GM19351 (cell line): ENCODE measurements around the gene HLA-DPB1.

ENCODE experiments used
- ATAC-seq: cut with Tn5 transposase; IDR thresholded peaks from one replicate; pipeline ENCODE4 v1.9.1; 2021; ENCODE audit warnings: mild to moderate bottlenecking, moderate library complexity; ENCODE audit not compliant: unreplicated experiment

HLA-DPB1 gene

DNA sequence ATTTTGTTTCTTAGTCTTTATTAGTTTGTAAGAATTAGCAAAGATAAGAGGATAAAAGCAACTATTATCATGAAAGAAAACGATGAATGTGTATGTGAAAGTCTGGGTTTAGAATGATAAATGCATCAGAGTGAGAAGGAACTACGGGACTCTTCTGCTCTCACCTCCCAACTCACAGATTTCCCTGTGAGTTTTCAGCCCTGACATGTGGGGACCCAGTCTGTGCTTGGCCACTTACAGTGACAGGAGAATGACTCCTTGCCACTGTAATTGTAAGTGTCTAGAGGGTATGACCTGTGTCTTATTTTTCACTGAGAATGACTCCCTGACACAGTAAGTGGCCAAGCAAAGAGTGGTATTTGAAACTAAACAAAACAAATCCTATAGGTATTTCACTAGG is 4.9 kb upstream of the HLA-DPB1 start:
- no peak for ATAC-seq

DNA sequence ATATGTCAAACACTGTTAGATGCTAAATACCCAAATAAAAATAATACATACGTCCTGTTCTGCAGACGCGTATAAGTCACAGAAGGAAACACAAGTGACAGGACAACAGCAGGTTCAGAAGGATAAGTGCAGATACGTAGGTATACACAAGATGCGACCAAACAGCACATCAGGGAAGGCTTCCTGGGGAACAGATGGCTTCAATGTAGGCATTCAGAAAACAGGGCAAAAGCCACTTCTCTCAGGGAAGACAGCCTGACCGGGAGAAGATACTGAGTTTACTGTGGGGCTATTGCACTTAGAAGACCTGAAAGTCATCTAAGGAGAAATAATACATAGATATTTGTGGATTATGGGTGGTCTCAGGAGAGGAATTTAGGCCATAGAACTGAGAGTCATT is 4.2 kb upstream of the HLA-DPB1 start:
- ATAC-seq: no peak

GRCh38 chr6:33072508-33073100 is 3.2 kb upstream of the HLA-DPB1 start:
- ATAC-seq: no peak

DNA sequence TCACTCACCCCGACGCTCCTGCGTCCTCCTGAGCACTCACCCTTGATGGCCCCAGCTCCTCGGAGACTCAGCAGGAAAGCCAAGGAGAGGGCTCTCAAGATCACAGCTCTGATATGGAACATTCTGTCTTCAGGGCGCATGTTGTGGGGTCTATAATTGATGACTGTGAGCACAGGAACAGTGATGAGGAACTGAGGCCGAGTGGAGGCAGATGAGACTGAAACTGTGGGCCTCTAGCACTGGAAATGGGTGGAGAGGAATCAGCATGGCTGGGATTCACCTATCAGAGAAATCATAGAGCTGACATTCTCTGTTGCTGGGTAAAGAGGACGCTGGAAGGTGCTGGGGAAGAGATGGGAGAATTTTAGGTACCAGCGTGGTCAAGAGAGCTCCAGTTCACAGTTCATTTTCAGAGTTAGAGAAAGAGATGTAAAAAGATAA is 2.3 kb upstream of the HLA-DPB1 start, which contains the start of gene HLA-DPA1:
HLA-DPA1 (minus strand) TSS at position 219 of the 441 bp plus-strand sequence.
- ATAC-seq: peak; percentile 77

DNA sequence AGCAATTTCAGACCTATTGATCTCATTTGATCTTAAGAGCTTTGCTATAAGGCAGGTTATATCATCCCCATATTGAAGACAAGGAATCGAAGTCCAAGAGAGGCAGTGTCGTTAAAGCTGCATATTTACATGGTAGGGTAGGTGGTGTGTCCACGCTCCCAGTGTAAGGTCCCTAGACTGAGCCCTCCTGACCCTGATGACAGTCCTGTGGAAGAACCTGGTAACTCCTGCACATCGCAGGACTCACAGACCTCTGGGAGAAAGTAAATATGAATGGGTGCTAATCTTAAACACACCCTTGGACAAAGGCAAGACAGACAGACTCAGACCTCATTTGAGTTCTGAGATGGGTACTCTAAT is 602 bp upstream of the HLA-DPB1 start:
- ATAC-seq: peak; percentile 3

GRCh38 chr6:33076406-33076934 is 680 bp downstream of the HLA-DPB1 start:
- ATAC-seq: no peak

GRCh38 chr6:33077908-33078307 is 2.1 kb downstream of the HLA-DPB1 start:
- no peak for ATAC-seq

DNA sequence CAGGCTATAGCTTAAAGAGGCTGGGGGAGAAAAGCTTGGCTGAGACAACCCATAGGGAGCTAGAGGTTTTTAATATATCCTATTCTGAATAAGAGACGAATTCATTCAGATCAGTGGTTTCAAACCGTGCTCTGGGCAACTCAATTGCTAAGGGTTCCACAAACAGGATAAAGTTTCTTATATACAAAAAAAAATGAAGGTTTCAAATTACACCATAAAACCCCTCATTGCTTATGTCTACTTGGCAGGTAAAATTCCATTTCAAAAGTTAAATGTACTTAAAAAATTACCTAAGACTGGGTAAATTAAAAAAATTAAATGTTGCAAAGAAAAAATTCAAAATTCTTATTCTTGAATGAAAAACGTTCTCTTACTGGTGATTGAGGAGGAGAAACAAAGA is 2.7 kb downstream of the HLA-DPB1 start:
- no peak for ATAC-seq

GRCh38 chr6:33078919-33079521 is 3.2 kb downstream of the HLA-DPB1 start:
- no peak for ATAC-seq

DNA sequence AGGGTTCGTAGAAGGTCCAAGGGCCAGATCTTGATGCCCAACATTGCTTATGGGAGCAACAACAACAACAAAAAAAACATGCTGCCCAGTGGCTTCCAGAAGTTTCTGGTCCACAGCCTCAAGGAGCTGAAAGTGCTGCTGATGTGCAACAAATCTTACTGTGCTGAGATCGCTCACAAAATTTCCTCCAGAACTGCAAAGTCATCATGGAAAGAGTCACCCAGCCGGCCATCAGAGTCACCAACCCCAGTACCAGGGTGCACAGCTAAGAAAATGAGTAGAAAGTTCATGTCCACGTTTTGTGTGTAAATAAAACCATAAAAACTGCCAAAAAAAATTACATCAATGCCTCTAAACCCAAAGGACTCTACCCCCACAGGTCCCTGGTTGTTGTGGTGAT is 3.8 kb downstream of the HLA-DPB1 start:
- ATAC-seq: no peak

DNA sequence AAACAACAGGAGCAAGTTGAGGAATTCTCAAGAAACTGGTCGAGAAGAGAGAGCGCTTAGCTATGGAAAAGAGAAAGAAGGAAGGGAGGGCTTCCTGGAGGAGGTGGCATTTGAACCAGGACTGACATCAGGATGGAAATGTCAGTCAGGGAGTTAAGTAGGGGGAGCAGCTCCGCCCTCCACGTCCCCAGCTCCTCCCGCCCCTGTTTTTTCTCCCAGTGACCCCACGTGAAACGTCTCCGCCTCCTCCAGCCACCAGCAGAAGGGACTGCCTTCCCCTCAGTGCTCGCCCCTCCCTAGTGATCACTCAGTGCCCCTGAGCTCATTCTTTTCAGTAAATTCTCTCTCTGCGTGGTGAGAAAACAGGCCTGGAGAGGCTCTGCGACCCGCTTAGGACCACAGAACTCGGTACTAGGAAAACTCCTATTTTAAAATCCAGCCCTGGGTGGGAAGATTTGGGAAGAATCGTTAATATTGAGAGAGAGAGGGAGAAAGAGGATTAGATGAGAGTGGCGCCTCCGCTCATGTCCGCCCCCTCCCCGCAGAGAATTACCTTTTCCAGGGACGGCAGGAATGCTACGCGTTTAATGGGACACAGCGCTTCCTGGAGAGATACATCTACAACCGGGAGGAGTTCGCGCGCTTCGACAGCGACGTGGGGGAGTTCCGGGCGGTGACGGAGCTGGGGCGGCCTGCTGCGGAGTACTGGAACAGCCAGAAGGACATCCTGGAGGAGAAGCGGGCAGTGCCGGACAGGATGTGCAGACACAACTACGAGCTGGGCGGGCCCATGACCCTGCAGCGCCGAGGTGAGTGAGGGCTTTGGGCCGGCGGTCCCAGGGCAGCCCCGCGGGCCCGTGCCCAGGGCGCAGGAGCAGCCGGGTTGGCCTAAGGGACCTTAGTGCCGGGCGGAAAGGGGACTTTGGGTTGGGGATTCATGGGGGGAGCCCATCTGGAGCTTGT is 4.6 kb downstream of the HLA-DPB1 start:
- ATAC-seq: no peak

GRCh38 chr6:33081098-33081824 is 5.5 kb downstream of the HLA-DPB1 start:
- no peak for ATAC-seq

DNA sequence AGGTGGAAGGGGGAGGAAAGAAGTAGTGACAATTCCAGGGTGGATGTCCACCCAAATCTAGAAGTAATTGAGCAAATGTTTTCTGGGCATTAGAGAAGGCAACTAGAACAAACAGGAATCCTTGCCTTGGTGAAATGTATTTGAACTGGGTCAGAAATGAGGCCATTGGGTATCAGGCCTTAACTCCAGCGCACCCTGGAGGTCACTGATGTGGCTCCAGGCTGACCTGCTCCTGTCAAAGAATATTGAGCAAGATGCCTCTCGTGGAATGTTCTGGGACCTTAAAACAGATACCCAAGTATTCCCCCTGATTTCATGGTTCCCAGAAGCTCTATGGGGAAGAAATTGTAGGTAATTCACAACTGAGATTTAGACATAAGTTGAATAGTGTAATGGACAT is 6.9 kb downstream of the HLA-DPB1 start:
- ATAC-seq: no peak

GRCh38 chr6:33085627-33086026 is 9.8 kb downstream of the HLA-DPB1 start:
- ATAC-seq: no peak

DNA sequence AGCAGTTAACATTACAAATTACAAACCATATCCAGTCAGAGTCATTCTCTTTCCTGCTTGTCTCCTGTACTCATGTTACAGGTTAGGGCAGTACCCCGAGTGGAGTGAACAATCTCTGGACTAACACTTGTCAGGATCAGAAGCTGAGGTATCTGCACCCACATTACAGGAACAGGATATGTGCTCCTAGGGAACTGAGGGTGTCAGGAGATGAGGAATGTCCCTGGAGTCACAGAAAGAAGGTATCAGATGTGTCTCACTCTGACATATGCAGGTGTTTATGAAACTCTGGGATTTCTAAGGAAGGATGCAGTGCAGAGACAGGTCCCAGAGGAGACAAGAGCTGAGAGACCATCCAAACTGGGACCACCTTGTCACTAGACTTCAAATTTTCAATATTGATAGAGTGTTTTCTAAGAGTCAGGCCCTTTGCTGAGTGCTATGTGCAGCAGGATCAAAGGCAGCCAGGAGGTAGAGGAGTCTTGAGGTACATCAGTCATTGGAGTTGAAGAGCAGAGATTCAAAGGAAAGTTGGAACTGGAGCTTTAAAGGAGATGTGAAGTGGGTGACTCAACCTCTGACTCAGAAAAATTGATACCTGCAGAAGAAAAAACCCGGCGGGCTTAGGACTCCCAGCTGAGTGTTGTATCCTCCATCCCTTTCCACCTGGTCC is 12.6 kb downstream of the HLA-DPB1 start:
- ATAC-seq: no peak

GRCh38 chr6:33088931-33089620 is 13.3 kb downstream of the HLA-DPB1 start:
- no peak for ATAC-seq

DNA sequence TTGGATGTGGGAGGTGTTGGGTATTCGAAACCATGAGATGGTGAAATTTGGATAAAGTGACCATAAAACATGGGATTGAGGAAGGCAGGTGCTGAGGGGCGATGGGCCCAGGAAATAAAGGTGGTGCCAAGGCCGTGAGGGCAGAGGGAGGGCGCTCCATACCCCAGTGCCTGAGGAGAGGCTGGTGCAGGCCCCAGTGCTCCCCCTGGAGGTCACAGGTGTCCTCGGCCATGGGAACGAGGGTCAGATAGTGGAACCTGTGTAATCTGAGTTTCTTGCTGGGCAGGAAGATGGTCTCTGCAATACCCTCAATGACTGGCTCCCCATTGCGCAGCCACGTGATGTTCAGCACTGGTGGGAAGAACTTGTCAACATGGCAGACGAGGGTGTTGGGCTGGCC is 16.2 kb downstream of the HLA-DPB1 start:
- ATAC-seq: no peak

DNA sequence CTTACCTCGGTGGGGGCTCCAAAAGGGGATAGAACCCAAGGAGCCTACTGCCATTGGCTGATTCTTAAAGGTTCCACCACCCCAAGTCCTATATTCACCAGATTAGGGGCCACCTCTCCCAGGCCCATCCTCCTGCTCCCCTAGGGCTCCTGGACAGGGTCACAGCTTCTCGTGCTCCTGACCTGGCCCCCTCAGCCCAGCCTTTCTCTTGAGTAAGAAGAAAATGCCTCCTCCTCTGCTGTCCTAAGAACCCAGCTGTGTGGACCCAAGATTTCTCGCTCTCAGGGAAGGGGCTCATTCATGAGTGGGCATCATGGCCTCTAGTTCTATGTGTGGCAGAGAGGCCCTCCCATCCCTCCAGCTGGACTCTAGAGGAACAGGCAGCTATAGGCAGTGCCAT is 16.6 kb downstream of the HLA-DPB1 start:
- ATAC-seq: no peak

GRCh38 chr6:33093855-33094254 is 18.1 kb downstream of the HLA-DPB1 start:
- no peak for ATAC-seq

GRCh38 chr6:33095681-33096080 is 19.9 kb downstream of the HLA-DPB1 start:
- ATAC-seq: no peak
